CD1c-positive myeloid dendritic cell (primary cell): Measurements from ENCODE around the gene BAIAP2.

Source experiments
- DNase-seq: peaks from one replicate; pipeline ENCODE4 v3.0.0-alpha.2; 2016; ENCODE audit errors: extremely low spot score

The BAIAP2 gene

GRCh38 chr17:81053041-81053970, 18.4 kb downstream of the BAIAP2 start:
- DNase-seq = no peak

- DNase-seq = no peak
Observed at GRCh38 chr17:81054308-81054707, 19.4 kb downstream of the BAIAP2 start.

- no peak for DNase-seq
Observed at GRCh38 chr17:81054881-81055370, 20.0 kb downstream of the BAIAP2 start.

GRCh38 chr17:81056312-81056711, 21.4 kb downstream of the BAIAP2 start:
- DNase-seq = peak; percentile 94

GRCh38 chr17:81057079-81057730, 22.3 kb downstream of the BAIAP2 start:
- peak; percentile 64 for DNase-seq

GRCh38 chr17:81057777-81058176, 22.8 kb downstream of the BAIAP2 start:
- no peak for DNase-seq

- DNase-seq = no peak
Observed at GRCh38 chr17:81058263-81058871, 23.4 kb downstream of the BAIAP2 start.

- no peak for DNase-seq
Observed at GRCh38 chr17:81059026-81059425, 24.1 kb downstream of the BAIAP2 start.

GRCh38 chr17:81060416-81060815, 25.5 kb downstream of the BAIAP2 start:
- no peak for DNase-seq

- no peak for DNase-seq
Observed at GRCh38 chr17:81061027-81061735, 26.2 kb downstream of the BAIAP2 start.

GRCh38 chr17:81062014-81062780, 27.2 kb downstream of the BAIAP2 start:
- DNase-seq = peak; percentile 61

- peak; percentile 24 for DNase-seq
Observed at GRCh38 chr17:81063106-81064093, 28.4 kb downstream of the BAIAP2 start.

- no peak for DNase-seq
Observed at GRCh38 chr17:81064678-81065475, 29.9 kb downstream of the BAIAP2 start.

- DNase-seq = no peak
Observed at GRCh38 chr17:81065500-81065899, 30.5 kb downstream of the BAIAP2 start.

GRCh38 chr17:81066072-81066471, 31.1 kb downstream of the BAIAP2 start:
- DNase-seq = peak; percentile 13

GRCh38 chr17:81066771-81067315, 31.9 kb downstream of the BAIAP2 start:
- DNase-seq = no peak

- DNase-seq = no peak
Observed at GRCh38 chr17:81067391-81067811, 32.5 kb downstream of the BAIAP2 start.

- DNase-seq = no peak
Observed at GRCh38 chr17:81068411-81069134, 33.6 kb downstream of the BAIAP2 start.
